ENCODE data around the gene GULP1.
A peak's percentile ranks its signal among the peaks of the same experiment; 100 is the strongest.

Gene GULP1

DNA sequence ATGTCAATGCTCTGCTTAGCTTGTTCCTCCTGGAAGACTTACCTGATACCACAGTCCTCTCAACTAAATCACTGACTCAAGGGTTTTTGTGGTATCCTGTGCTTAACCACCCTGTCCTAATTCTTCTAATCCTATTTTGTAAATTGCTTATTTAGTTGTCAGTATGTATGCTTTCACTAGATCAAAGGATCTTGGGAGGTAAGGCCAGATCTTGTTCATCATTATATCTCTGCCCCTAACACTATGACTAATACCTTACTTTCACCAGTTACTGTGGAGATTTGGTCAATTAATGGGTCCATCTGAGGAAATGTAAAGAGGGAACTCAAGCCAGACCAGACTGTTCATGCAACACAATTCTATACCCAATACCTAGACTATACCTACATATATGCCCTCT, 203.2 kb downstream of the GULP1 start:
- POLR2A ChIA-PET (ENCODE audit: low non-redundant PET): no interaction called here
- TF ChIP-seq CTCF (conservative IDR thresholded peaks at IDR 0.05; ENCODE audit: low read depth): no peak
- CTCF ChIA-PET: no interaction called here
- no peak overlapping the region for H3K27ac ChIP-seq
- no peak for DNase-seq (ENCODE audit: low spot score)

DNA sequence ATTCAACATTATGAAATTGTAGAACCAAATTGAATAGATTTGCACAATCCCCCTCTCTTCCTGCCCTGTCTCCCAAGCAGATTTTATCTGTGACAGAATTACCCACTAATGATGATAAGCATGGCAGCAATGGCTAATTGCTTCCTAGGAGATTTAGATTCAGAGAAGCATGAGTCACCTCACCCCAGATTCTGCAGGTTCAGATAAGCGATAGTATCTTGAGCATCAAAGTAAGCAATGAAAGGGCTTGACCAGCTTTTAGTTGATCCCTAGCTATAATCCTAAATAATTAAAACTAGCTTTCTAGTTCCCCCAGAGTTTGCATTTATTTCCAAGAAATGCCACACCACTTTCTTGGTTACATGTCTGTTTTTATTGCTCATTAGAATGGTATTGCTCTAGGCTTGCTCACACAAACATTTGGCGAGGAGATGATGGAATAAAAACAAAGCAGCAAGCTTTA, 204.3 kb downstream of the GULP1 start:
- no peak overlapping the region for H3K27ac ChIP-seq
- ChIA-PET POLR2A (ENCODE audit: low non-redundant PET) (no interaction called here), CTCF (no interaction called here)
- no peak for TF ChIP-seq CTCF (conservative IDR thresholded peaks at IDR 0.05; ENCODE audit: low read depth)
- no peak for DNase-seq (ENCODE audit: low spot score)

GRCh38 chr2:188497726-188498125, 206.1 kb downstream of the GULP1 start:
- no peak overlapping the region for H3K27ac ChIP-seq
- TF ChIP-seq CTCF (conservative IDR thresholded peaks at IDR 0.05; ENCODE audit: low read depth): no peak
- ChIA-PET CTCF (no interaction called here), POLR2A (ENCODE audit: low non-redundant PET) (no interaction called here)
- DNase-seq (ENCODE audit: low spot score): no peak

DNA sequence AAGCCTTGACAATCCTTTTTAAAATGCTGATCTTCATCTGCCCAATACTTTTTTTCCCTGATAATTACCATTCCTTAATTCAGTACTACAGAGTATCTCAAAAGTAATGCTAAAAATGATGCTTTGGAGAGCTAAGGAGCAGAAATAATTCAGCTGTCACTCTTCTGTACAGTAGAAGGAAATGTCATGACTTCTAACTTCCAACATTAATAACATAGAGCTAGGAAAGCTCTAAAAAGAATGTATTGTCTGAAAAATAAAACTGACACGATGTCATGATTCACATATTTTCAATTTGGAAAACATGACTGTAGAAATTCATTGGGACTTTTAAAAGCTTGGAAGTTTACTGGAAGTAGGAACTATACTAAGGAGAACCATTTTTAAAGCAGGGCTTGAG, 212.3 kb downstream of the GULP1 start:
- DNase-seq (ENCODE audit: low spot score): no peak
- CTCF ChIA-PET: interaction anchor here (0.6 kb wide), 1 partner anchor 92 kb away, joined by 3 read pairs; no protein-coding TSS in a partner anchor
- TF ChIP-seq CTCF (conservative IDR thresholded peaks at IDR 0.05; ENCODE audit: low read depth): no peak
- H3K27ac ChIP-seq: no peak overlapping the region
- POLR2A ChIA-PET (ENCODE audit: low non-redundant PET): no interaction called here

GRCh38 chr2:188506843-188507242, 215.2 kb downstream of the GULP1 start:
- no peak overlapping the region for H3K27ac ChIP-seq
- ChIA-PET CTCF (no interaction called here), POLR2A (ENCODE audit: low non-redundant PET) (no interaction called here)
- DNase-seq (ENCODE audit: low spot score): no peak
- no peak for TF ChIP-seq CTCF (conservative IDR thresholded peaks at IDR 0.05; ENCODE audit: low read depth)

DNA sequence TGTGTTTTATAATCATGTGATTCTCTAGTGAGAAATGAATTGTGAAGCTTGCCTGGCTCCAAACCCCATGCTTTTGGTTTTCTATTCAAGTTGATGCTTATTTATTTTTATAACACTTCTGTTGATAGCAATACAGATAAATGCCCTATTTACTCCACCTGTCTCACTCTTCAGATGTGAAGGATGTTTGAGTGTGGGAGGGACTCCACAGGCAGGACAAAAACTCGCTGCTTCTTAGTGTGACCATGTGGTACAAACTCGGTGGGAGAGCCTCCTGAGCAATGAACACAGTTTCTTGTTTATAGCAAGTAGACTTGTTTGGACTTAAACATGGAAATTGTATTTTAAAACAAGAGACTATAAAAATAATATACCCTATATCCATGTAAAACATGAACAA, 219.7 kb downstream of the GULP1 start:
- no peak for TF ChIP-seq CTCF (conservative IDR thresholded peaks at IDR 0.05; ENCODE audit: low read depth)
- no peak overlapping the region for H3K27ac ChIP-seq
- no peak for DNase-seq (ENCODE audit: low spot score)
- ChIA-PET POLR2A (ENCODE audit: low non-redundant PET) (no interaction called here), CTCF (interaction anchor here (0.9 to 1.1 kb wide), 2 partner anchors 398 to 1011 kb away, joined by 3 to 5 read pairs; no protein-coding TSS in a partner anchor)

DNA sequence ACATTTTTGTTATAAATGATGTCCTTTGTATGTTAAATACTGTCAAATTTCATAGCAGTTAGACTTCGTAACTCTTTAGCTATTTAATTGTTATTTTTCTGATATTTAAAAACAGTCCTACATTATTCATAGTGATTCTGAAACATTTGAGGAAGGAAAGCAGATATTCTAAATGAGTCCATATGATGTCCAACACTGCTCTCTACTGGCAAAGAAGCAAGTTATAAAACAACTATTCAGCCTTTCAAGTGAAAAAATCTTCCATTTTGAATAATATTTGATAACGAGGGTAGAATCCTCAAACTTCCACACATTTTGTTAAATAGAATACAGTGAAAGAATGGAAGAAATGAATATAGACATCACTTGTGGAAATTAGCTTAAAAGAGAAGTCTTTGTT, 220.8 kb downstream of the GULP1 start:
- ChIA-PET POLR2A (ENCODE audit: low non-redundant PET) (no interaction called here), CTCF (interaction anchor here (0.6 to 0.9 kb wide), 2 partner anchors 399 to 552 kb away, joined by 3 read pairs; no protein-coding TSS in a partner anchor)
- TF ChIP-seq CTCF (conservative IDR thresholded peaks at IDR 0.05; ENCODE audit: low read depth): peak; percentile 45
- DNase-seq (ENCODE audit: low spot score): peak; percentile 9
- H3K27ac ChIP-seq: no peak overlapping the region

All from RWPE1 (cell line).